Sigmoid colon (tissue), 7 donors: ENCODE measurements around the gene PROM2. TPM values are rescaled to one million over a fixed set of nuclear protein-coding genes. Genes with fewer than 3 reads are reported as not detected.

Experiments used
- DNase-seq: peaks from one replicate; pipeline ENCODE4 v3.0.0-alpha.2; 2019
- H3K27ac ChIP-seq, 4 donors: fragments of 200-600 bp; sonication (generic); one replicate each; pipeline ENCODE4 v1.5.1; 2016 to 2019; ENCODE audit warnings: mild to moderate bottlenecking in 1 of 4
- H3K27me3 ChIP-seq, 3 donors: fragments of 200-600 bp; sonication (generic); one replicate each; pipeline ENCODE4 v1.5.1; 2019; ENCODE audit warnings: mild to moderate bottlenecking in 1 of 3
- H3K36me3 ChIP-seq, 4 donors: fragments of 200-600 bp; sonication (generic); one replicate each; pipeline ENCODE4 v1.5.1; 2016 to 2019
- H3K4me1 ChIP-seq, 4 donors: fragments of 200-600 bp; sonication (generic); one replicate each; pipeline ENCODE4 v1.5.1; 2017 to 2019
- H3K4me3 ChIP-seq, 4 donors: fragments of 200-600 bp; sonication (generic); one replicate each; pipeline ENCODE4 v1.5.1; 2017 to 2019; ENCODE audit warnings: mild to moderate bottlenecking in 2 of 4, moderate library complexity in 1 of 4
- H3K9me3 ChIP-seq, 4 donors: fragments of 200-600 bp in 3 of 4; sonication (generic) in 3 of 4; one replicate each; pipeline versions ENCODE4 v1.5.1 to v1.6.1; 2013 to 2019
- CTCF ChIP-seq, 4 experiments: fragments of 450-650 bp in 3 of 4; fragments of 200-600 bp in 1 of 4; IDR thresholded peaks; one replicate each; pipeline ENCODE4 v1.5.1; 2016 to 2019; ENCODE audit warnings: antibody characterized with exemption in 4 of 4, mild to moderate bottlenecking in 3 of 4, moderate library complexity in 2 of 4
- EP300 ChIP-seq, 4 donors: sonication (generic); formaldehyde crosslinking; IDR thresholded peaks; one replicate each; pipeline ENCODE4 v1.6.1; 2017; ENCODE audit warnings: antibody characterized with exemption in 4 of 4
- POLR2A ChIP-seq, 2 donors: fragments of 450-650 bp; IDR thresholded peaks; one replicate each; pipeline ENCODE4 v1.6.1; 2016; ENCODE audit warnings: antibody characterized with exemption in 2 of 2, mild to moderate bottlenecking in 2 of 2, moderate library complexity in 2 of 2
- POLR2AphosphoS5 ChIP-seq, 4 donors: sonication (generic); formaldehyde crosslinking; IDR thresholded peaks; one replicate each; pipeline ENCODE4 v1.6.1; 2017; ENCODE audit warnings: antibody characterized with exemption in 4 of 4
- WGBS, 2 donors: extraction: QIAGEN DNeasy Blood & Tissue Kit; methylation state at CpG; one replicate each; pipeline ENCODE4 v1.1.7; 2013; 5-methylcytosine and 5-hydroxymethylcytosine counted together
- intact Hi-C: fragments of 100-400 bp; cut with DNase I; formaldehyde crosslinking; loops from one replicate; pipeline ENCODE4 v1.15.1; 2023
- polyA plus RNA-seq, 3 donors: library from polyadenylated mRNA; stranded (reverse); fragments of 200-250 nt; gene quantifications; one replicate each; pipeline ENCODE4 v1.2.3, GENCODE V29; 2013
- total RNA-seq, 4 donors: library from RNA; depleted of rRNA; stranded (reverse); fragments of >200 nt; gene quantifications; one replicate each; pipeline ENCODE4 v1.1.0, GENCODE V29; 2016
- donor health status: healthy with polysubstance abuse.
- donor health status: Bipolar disorder and iron deficiency.
- donor health status: healthy.

Gene PROM2
- total and polyA plus RNA-seq, 7 donors, result 1.1 to 24.9 (median 2.4) TPM

DNA sequence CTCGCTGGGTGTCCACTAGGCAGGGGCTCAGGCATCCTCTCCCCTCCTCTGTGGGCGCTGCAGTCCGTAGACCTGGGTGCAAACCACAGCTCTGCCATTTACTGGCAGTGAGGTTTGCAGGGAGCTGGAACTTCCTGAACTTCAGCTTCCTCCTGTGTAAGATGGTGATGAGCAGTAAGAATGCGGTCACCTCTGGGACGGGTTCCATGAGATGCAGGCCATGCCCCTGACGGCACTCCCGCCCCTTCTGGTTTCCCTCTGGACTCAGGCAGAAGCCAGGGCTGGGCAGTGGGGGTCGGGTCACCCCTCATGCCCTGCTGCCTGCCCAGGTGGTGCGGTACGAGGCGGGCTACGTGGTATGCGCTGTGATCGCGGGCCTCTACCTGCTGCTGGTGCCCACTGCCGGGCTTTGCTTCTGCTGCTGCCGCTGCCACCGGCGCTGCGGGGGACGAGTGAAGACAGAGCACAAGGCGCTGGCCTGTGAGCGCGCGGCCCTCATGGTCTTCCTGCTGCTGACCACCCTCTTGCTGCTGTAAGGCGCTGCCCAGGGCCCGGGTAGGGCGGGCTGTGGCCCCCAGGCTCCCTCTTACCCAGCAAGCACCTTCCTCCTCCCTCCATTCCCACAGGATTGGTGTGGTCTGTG is 1.5 kb downstream of the PROM2 start:
- 54 to 82% methylated on average over 28 of the region's 28 CpGs for WGBS, 2 donors
- Histone ChIP-seq H3K9me3 (no peaks in the 10 kb centered on the region), H3K4me3 (no peak overlapping the region), H3K27me3 (no peaks in the 10 kb centered on the region), H3K4me1 (no peaks in the 10 kb centered on the region), H3K27ac (no peak overlapping the region), H3K36me3 (no peaks in the 10 kb centered on the region)
- TF ChIP-seq EP300 (IDR thresholded peaks at IDR 0.05) (no peak), POLR2A (IDR thresholded peaks at IDR 0.05) (no peak), CTCF (IDR thresholded peaks at IDR 0.05) (no peak), POLR2AphosphoS5 (IDR thresholded peaks at IDR 0.05) (no peak)
- intact Hi-C loops, result no loop called here
- DNase-seq, result peak; percentile 57

- WGBS, 2 donors, result 66 to 88% methylated on average over 22 of the region's 22 CpGs
- TF ChIP-seq CTCF (IDR thresholded peaks at IDR 0.05), result no peak
- TF ChIP-seq EP300 (IDR thresholded peaks at IDR 0.05), result no peak
- TF ChIP-seq POLR2AphosphoS5 (IDR thresholded peaks at IDR 0.05), result no peak
- TF ChIP-seq POLR2A (IDR thresholded peaks at IDR 0.05), result no peak
- Histone ChIP-seq H3K4me1 (no peaks in the 10 kb centered on the region), H3K9me3 (no peaks in the 10 kb centered on the region), H3K4me3 (no peak overlapping the region), H3K27ac (no peak overlapping the region), H3K27me3 (no peaks in the 10 kb centered on the region), H3K36me3 (no peaks in the 10 kb centered on the region)
- peak; percentile 48 for DNase-seq
- intact Hi-C loops, result no loop called here
Observed at GRCh38 chr2:95276244-95276887, 2.1 kb downstream of the PROM2 start.

- H3K27me3 ChIP-seq, result no peaks in the 10 kb centered on the region
- no peaks in the 10 kb centered on the region for H3K36me3 ChIP-seq
- no peak for TF ChIP-seq EP300 (IDR thresholded peaks at IDR 0.05)
- H3K9me3 ChIP-seq, result no peaks in the 10 kb centered on the region
- DNase-seq, result peak; percentile 45
- no peak overlapping the region for H3K4me3 ChIP-seq
- 71 to 91% methylated on average over 9 of the region's 9 CpGs for WGBS, 2 donors
- intact Hi-C loops, result no loop called here
- no peak overlapping the region for H3K27ac ChIP-seq
- no peaks in the 10 kb centered on the region for H3K4me1 ChIP-seq
Observed at GRCh38 chr2:95276888-95277245, 2.6 kb downstream of the PROM2 start.

- no peak overlapping the region for H3K4me3 ChIP-seq
- intact Hi-C loops, result no loop called here
- no peak for TF ChIP-seq POLR2AphosphoS5 (IDR thresholded peaks at IDR 0.05)
- no peak for TF ChIP-seq EP300 (IDR thresholded peaks at IDR 0.05)
- H3K36me3 ChIP-seq, result no peaks in the 10 kb centered on the region
- H3K27me3 ChIP-seq, result no peaks in the 10 kb centered on the region
- DNase-seq, result peak; percentile 51
- H3K9me3 ChIP-seq, result no peaks in the 10 kb centered on the region
- 17 to 63% methylated on average over 11 of the region's 11 CpGs for WGBS, 2 donors
- no peaks in the 10 kb centered on the region for H3K4me1 ChIP-seq
- no peak overlapping the region for H3K27ac ChIP-seq
Observed at GRCh38 chr2:95277246-95277906, 3.1 kb downstream of the PROM2 start.

DNA sequence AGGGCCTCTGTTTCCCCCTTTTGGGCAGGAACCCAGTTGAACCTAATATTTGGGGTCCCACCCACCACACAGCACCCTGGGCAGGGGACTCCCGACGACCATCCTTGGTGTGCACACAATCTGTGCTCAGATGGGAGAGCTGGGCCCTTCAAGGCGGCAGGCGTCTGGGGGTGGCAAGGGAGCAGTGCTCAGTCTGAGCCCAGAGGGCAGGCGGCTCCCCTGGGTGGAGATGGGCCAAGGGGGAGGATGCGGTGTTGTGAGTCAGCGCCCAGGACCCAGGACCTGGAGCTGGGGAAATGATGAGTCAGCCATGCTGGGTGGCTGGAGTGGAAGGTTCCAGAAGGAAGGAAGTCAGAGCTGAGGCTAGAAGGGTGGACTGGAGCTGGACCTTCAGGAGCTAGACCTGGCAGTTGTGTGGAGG is 3.8 kb downstream of the PROM2 start:
- intact Hi-C loops, result no loop called here
- Histone ChIP-seq H3K27ac (no peak overlapping the region), H3K9me3 (no peaks in the 10 kb centered on the region), H3K36me3 (no peaks in the 10 kb centered on the region), H3K4me1 (no peaks in the 10 kb centered on the region), H3K27me3 (no peaks in the 10 kb centered on the region), H3K4me3 (no peak overlapping the region)
- WGBS, 2 donors, result 93 to 96% methylated on average over 7 of the region's 7 CpGs
- DNase-seq, result peak; percentile 40
- no peak for TF ChIP-seq POLR2AphosphoS5 (IDR thresholded peaks at IDR 0.05)
- TF ChIP-seq POLR2A (IDR thresholded peaks at IDR 0.05), result no peak
- TF ChIP-seq EP300 (IDR thresholded peaks at IDR 0.05), result no peak

- 94 to 95% methylated on average over 12 of the region's 12 CpGs for WGBS, 2 donors
- no peaks in the 10 kb centered on the region for H3K27me3 ChIP-seq
- intact Hi-C loops, result no loop called here
- H3K4me1 ChIP-seq, result no peaks in the 10 kb centered on the region
- H3K4me3 ChIP-seq, result no peak overlapping the region
- DNase-seq, result peak; percentile 57
- no peak overlapping the region for H3K27ac ChIP-seq
- TF ChIP-seq POLR2A (IDR thresholded peaks at IDR 0.05) (no peak), CTCF (IDR thresholded peaks at IDR 0.05) (no peak), POLR2AphosphoS5 (IDR thresholded peaks at IDR 0.05) (no peak)
- H3K36me3 ChIP-seq, result no peaks in the 10 kb centered on the region
- H3K9me3 ChIP-seq, result no peaks in the 10 kb centered on the region
Observed at GRCh38 chr2:95278637-95279225, 4.5 kb downstream of the PROM2 start.
